SHP77 (cell line): ENCODE results near the gene WDR46.

ENCODE experiments used
- DNase-seq, 2 experiments: peaks; one replicate each; lab custom pipeline; 2025; lab: John Stamatoyannopoulos, UW

Gene WDR46, protein sequence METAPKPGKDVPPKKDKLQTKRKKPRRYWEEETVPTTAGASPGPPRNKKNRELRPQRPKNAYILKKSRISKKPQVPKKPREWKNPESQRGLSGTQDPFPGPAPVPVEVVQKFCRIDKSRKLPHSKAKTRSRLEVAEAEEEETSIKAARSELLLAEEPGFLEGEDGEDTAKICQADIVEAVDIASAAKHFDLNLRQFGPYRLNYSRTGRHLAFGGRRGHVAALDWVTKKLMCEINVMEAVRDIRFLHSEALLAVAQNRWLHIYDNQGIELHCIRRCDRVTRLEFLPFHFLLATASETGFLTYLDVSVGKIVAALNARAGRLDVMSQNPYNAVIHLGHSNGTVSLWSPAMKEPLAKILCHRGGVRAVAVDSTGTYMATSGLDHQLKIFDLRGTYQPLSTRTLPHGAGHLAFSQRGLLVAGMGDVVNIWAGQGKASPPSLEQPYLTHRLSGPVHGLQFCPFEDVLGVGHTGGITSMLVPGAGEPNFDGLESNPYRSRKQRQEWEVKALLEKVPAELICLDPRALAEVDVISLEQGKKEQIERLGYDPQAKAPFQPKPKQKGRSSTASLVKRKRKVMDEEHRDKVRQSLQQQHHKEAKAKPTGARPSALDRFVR

DNA sequence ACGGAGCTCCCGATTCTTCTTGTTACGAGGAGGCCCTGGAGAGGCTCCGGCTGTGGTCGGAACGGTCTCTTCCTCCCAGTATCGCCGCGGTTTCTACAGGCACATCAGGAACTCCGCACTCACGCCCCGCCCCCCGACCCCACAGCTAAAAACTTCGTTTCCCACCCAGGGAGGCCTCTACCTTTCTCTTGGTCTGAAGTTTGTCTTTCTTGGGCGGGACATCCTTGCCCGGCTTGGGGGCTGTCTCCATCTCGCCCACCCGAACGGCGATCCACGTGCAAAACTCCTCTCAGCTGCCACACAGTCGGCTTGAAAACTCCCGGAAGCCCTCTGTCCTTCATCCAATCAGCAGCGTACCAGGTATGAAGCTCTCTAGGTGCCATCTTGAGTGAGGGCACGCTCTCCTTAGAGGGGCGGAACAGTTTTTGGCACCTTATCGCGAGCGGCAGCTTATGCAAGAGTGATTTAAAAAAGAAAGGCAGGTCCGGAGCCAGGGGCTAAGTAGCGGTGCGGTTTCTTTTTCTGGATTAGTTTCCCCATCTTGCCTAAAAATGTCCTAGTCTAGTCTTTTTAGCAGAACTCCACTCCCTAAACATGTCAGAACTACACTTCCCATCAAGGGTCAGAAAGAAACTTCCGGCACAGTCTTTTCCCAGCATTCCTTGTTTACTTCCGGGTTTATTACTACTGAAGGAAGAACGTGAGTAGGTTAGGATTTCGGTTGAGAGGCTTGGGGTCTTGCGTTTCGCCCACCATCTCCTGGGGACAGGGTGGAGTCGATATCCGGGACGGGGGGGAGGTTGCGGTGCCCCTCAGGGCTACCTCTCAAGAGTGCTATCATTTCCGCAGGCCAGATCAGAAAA, at the start of gene WDR46, which contains the start of gene PFDN6:
WDR46 (minus strand) TSS at position 319 of the 863 bp plus-strand sequence; CDS start at position 250, 69 bp downstream.
PFDN6 (plus strand) TSS at position 681 of the 863 bp plus-strand sequence. CDS start 256 bp downstream, outside the sequence.
- peak; percentile 90 to 91 for DNase-seq

DNA sequence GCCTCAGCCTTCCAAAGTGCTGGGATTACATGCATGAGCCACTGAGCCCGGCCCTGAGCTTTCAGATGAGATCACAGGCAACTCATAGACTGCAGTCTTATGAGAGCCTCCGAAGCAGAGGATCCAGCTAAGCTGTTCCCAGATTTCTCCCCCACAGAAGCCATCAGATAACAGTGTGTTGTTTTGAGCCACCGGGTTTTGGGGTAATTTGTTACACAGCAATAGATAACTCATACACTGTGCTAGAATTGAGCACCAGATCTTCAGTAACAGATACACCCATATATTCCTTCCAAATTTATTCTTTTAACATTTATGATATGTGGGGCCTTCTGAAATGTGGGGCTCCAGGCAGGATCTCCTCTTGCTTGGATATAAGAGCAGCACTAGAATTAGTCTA, 47.5 kb upstream of the WDR46 start:
- no peak for DNase-seq

DNA sequence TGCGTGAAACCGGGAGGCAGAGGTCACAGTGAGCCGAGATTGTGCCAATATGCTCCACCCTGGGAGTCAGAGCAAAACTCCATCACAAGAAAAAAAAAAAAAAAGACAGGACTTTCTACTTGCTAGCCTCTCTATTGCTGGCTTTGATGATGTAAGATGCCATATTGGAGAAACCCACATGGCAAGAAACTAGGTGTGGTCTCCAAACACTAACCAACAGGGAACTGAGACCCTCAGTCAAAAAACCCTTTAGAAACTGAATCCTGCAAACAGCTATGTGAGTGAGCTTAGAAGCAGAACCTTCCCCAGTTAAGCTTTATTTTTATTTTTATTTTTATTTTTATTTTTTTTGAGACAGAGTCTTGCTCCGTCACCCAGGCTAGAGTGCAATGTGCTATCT, 46.9 kb upstream of the WDR46 start:
- no peak for DNase-seq

DNA sequence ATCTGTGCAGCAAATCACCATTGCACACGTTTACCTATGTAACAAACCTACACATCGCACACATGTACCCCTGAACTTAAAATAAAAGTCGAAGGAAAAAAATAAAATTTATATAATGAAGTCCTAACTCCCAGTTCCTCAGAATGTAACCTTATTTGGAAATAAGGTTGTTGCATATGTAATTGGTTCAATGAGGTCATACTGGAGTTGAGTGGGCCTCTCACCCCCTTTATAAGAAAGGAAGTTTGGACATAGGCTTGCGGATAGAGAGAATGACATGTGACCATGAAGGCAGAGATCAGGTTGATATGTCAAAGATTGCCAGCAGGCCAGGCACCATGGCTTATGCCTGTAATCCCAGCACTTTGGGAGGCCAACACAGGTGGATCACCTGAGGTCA, 44.6 kb upstream of the WDR46 start:
- DNase-seq, result no peak

- no peak for DNase-seq
These were observed 41.7 kb upstream of the WDR46 start for GRCh38 chr6:33330736-33331135.

GRCh38 chr6:33329058-33329457, 40.0 kb upstream of the WDR46 start:
- peak; percentile 22 to 37 for DNase-seq

DNA sequence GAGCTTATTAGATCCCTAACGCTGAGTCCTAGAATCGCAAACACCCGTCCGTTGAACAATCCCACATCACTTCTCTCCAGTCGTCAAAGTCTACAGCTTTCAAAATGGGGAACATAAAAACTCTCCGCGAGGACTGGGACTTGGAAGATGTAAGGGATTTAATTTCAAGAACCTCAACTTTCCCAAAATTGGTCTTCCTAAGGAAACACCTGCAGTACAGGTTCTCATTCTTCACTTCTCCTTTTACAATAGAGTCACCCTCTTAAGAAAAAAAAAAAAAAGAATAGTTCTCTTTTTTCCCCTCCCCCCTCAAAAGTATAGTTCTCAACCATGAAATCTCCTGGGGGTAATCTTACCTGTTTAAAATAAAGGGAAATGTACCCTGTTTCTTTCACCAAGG, 35.1 kb upstream of the WDR46 start:
- DNase-seq, result peak in 1 of 2 experiments; percentile 17

DNA sequence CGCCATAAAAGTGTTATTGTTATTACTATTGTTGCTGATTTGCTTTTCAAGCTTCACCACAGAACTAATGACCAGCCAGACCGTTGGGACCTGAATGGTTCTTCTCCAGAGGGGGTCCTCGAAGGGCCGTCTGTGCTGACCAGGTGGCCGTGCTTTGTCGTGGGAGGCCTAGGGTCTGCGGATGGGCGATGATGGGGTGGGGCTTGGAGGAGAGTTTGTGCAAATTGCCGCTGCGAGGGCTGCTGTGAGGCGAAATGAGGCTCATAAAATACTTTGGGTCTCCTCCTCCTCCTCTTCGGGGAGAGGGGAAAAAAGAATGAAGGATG, 34.5 kb upstream of the WDR46 start:
- DNase-seq, result peak; percentile 43 to 66

DNA sequence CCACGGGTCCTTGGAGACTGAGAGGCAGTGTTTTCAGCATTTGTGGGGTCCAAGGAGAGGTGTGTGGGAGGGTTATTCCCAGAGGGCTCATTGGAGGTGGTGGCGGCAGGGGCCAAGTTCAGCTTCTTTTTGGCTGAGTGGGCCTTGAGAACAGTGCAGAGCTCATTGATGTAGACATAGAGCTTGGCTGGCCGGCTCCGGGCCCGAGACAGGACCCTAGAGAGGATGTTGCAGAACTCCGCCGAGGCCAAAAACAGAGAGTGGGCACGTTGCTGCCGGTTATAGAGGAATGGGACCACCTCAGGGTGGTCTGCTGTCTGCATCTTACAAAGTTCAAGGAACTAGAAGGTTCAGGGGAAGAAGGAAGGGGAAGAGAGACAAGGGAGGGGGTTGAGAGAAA, 32.2 kb upstream of the WDR46 start:
- no peak for DNase-seq

GRCh38 chr6:33320315-33321181, 31.5 kb upstream of the WDR46 start:
- DNase-seq, result no peak

GRCh38 chr6:33319939-33320314, 30.9 kb upstream of the WDR46 start:
- DNase-seq, result no peak

DNA sequence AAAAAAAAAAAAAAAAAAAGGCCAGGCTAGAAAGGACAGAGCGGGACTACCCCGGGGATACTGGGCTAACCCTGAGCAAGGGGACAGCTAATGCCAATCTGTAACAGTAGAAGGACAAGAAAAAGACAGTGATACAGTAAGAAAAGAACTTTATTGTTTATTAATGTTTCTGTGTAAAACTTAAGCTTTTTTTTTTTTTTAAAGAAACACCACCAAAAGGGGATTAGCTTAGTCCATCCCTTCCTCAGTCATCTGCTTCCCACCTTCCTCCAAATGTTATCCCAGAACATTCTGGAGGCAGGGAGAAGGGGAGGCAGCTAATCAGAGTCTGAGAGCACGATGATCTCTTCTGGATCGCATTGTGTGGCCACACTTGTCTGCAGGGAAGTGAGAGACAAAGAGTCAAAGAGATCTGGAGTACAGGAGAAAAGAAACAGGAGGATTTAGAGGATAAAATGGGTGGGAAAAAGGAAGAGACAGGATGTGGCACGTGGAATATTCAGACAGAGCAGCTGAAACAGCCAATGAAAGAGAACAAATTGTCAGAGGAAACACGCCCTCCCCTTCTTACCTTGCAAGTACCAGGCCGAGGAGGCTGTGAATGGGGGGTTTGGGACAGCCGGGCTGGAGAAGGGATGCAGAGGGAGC, 29.5 kb upstream of the WDR46 start:
- DNase-seq, result no peak

DNA sequence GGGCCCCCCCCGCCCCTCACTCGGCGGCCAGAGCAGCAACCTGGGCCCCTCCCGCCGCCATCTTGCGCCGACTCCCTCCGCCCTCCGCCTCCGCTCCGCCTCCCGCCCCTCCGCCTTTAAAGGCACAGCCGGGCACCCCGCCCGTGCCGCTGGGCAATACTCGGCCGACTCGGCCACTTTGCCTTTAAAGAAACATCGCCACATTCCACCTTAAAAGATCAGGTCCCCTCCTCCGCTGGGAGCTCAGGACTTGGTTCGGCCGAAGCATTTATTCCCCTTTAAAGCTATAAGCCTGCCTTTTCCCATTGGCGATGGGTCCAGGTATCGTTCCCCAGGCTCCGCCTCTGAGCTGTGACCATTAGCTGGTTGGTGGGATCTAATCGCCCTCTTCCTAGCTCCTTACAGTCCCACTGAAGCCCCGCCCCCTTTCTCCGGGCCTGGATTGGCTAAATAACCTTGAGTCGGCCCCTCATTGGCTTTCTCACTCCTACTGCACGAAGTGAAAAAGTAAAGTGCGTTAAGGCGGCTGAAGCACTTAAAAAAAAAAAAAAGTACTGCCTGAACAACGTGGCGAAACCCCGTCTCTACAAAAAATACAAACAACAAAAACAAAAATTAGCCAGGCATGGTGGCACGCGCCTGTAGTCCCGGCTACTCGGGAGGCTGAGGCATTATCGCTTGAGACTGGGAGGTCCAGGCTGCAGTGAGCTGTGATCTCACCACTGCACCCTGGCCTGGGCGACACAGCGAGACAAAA, 28.8 kb upstream of the WDR46 start, which contains the start of gene ZBTB22:
ZBTB22 (minus strand) TSS at position 76 of the 757 bp plus-strand sequence. CDS start 828 bp downstream, outside the sequence.
- DNase-seq, result peak; percentile 98 to 99

- DNase-seq, result no peak
These were observed 28.3 kb upstream of the WDR46 start for GRCh38 chr6:33317419-33317668.

- peak in 1 of 2 experiments; percentile 49 for DNase-seq
These were observed 27.8 kb upstream of the WDR46 start for GRCh38 chr6:33316603-33317418.

- DNase-seq, result no peak
These were observed 27.0 kb upstream of the WDR46 start for GRCh38 chr6:33315793-33316602.

DNA sequence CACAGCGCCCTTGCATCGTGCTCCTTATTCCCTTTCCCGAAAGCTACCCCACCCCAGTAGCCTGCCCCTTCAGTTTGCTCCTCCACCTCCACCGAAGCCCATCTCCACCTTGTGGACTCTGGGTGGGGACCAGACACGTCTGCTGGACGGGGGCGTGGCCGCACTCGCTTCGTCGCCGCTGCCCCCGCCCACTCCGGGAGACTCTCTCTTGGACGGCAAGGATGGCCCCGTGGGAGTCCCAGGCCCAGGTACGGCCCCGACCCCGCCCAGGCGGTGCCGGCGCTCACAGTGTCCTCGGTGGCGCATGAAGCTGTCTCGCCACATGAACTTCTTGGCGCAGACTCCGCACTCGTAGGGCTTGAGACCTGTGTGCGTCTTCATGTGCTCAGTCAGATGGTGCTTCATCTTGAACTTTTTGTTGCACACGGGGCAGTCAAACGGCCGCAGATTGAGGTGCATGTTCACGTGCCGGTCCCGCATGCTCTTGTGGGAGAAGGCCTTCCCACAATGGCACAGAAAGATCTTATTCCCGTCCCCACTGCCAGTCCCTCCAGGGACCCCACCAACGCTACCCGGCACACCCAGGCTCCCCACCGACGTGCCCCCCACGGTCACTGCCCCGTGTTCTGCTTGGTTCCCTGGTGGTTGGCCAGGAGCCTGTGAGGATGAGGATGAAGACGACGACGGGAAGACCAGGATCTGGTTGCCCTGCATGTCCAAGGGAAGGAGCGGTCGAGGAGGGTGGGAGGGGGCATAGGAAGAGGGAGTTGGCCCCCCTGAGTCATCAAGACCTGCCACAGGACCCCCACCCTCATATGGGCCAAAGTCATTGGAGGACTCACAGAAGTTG, 26.1 kb upstream of the WDR46 start:
- DNase-seq, result no peak

GRCh38 chr6:33314515-33314942, 25.5 kb upstream of the WDR46 start:
- DNase-seq, result peak; percentile 37 to 47
